ENCODE results near the gene COL5A3. TPM values are rescaled to one million over a fixed set of nuclear protein-coding genes. Genes with fewer than 3 reads are reported as not detected.

Gene COL5A3
- total RNA-seq, 2 experiments from 2014 or later = 0.08 to 0.17 TPM

DNA sequence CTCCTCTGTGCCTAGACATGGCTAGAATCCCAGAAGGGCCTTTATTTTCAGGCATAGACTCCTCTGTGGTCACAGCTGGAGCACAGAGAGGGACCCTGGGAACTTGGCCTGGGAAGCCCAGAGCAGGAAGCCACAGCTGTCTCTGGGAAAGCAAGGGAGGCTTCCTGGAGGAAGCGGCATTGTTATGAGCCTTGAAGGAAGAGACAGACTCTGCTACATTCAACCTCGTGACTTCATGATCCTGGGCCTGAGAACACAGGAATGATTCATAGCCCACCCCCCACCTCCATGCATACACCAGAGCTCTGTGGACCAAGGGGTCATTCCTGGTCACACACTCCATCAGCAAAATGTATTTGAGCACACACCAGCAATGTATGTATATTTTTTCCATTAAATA lies 11.6 kb upstream of the COL5A3 start:
- DNase-seq (no peak), ATAC-seq (ENCODE audit: low read depth) (no peak)
- Mint-ChIP-seq H3K4me3 (no peak overlapping the region), H3K27ac (no peak overlapping the region), H3K27me3 (peaks cover 15% of the 10 kb centered on the region), H3K4me1 (no peaks in the 10 kb centered on the region), H3K9me3 (no peaks in the 10 kb centered on the region), H3K36me3 (no peaks in the 10 kb centered on the region)
- POLR2A ChIA-PET = no interaction called here

DNA sequence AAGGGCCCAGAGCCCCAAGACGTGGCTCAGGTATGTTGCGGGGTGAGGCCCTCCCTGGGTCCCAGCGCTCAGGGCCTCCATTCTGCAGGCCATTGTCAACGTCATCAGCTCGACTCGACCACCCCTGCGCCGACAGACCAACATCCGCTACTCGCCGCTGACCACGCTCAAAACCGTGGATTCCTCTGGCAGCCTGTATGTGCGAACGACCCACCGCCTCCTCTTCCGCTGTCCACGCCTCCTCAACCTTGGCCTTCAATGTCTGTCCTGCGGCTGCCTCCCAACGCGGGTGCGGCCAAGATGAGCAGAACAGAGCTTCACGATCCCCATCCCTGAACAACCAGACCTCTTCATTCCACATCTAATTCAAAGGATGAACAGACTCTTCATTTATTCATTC lies 11.1 kb upstream of the COL5A3 start:
- ATAC-seq (ENCODE audit: low read depth) (no peak), DNase-seq (no peak)
- no peak overlapping the region for H3K4me3 Mint-ChIP-seq
- POLR2A ChIA-PET = no interaction called here
- H3K9me3 Mint-ChIP-seq = no peaks in the 10 kb centered on the region
- H3K27ac Mint-ChIP-seq = peak overlapping the region; percentile 9
- no peaks in the 10 kb centered on the region for H3K4me1 Mint-ChIP-seq
- H3K27me3 Mint-ChIP-seq = peaks cover 11% of the 10 kb centered on the region
- H3K36me3 Mint-ChIP-seq = no peaks in the 10 kb centered on the region

- ATAC-seq (ENCODE audit: low read depth) = no peak
- H3K36me3 Mint-ChIP-seq = no peaks in the 10 kb centered on the region
- H3K9me3 Mint-ChIP-seq = no peaks in the 10 kb centered on the region
- no peaks in the 10 kb centered on the region for H3K4me1 Mint-ChIP-seq
- no peak overlapping the region for H3K27ac Mint-ChIP-seq
- no peak for DNase-seq
- no peak overlapping the region for H3K4me3 Mint-ChIP-seq
- peaks cover 11% of the 10 kb centered on the region for H3K27me3 Mint-ChIP-seq
- POLR2A ChIA-PET = no interaction called here
Observed at GRCh38 chr19:10020851-10021250, 10.5 kb upstream of the COL5A3 start.

- Mint-ChIP-seq H3K27me3 (peaks cover 1% of the 10 kb centered on the region), H3K9me3 (no peaks in the 10 kb centered on the region), H3K36me3 (no peaks in the 10 kb centered on the region), H3K27ac (no peak overlapping the region), H3K4me1 (no peaks in the 10 kb centered on the region), H3K4me3 (no peak overlapping the region)
- DNase-seq = no peak
- POLR2A ChIA-PET = no interaction called here
- no peak for ATAC-seq (ENCODE audit: low read depth)
Observed at GRCh38 chr19:10019246-10019645, 8.9 kb upstream of the COL5A3 start.

DNA sequence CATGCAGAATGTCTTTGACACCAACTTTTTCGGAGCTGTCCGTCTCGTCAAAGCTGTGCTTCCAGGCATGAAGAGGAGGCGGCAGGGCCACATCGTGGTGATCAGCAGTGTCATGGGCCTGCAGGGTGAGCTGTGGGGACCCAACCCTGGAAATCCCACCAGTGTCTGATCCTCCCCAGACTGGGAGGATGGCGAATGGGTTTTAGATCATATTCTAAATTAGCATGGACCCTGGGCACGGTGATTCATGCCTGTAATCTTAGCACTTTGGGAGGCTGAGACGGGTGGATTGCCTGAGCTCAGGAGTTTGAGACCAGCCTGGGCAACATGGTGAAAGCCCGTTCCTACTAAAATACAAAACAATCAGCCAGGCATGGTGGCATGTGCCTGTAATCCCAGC lies 8.5 kb upstream of the COL5A3 start:
- Mint-ChIP-seq H3K4me1 (no peaks in the 10 kb centered on the region), H3K27me3 (no peaks in the 10 kb centered on the region), H3K36me3 (no peaks in the 10 kb centered on the region), H3K4me3 (no peak overlapping the region), H3K9me3 (no peaks in the 10 kb centered on the region), H3K27ac (no peak overlapping the region)
- POLR2A ChIA-PET = no interaction called here
- DNase-seq (no peak), ATAC-seq (ENCODE audit: low read depth) (no peak)

GRCh38 chr19:10018263-10018662 lies 8.0 kb upstream of the COL5A3 start:
- ATAC-seq (ENCODE audit: low read depth) = no peak
- Mint-ChIP-seq H3K27me3 (peaks cover 2% of the 10 kb centered on the region), H3K4me1 (no peaks in the 10 kb centered on the region), H3K9me3 (no peaks in the 10 kb centered on the region), H3K27ac (no peak overlapping the region), H3K36me3 (no peaks in the 10 kb centered on the region), H3K4me3 (no peak overlapping the region)
- no peak for DNase-seq
- POLR2A ChIA-PET = no interaction called here

DNA sequence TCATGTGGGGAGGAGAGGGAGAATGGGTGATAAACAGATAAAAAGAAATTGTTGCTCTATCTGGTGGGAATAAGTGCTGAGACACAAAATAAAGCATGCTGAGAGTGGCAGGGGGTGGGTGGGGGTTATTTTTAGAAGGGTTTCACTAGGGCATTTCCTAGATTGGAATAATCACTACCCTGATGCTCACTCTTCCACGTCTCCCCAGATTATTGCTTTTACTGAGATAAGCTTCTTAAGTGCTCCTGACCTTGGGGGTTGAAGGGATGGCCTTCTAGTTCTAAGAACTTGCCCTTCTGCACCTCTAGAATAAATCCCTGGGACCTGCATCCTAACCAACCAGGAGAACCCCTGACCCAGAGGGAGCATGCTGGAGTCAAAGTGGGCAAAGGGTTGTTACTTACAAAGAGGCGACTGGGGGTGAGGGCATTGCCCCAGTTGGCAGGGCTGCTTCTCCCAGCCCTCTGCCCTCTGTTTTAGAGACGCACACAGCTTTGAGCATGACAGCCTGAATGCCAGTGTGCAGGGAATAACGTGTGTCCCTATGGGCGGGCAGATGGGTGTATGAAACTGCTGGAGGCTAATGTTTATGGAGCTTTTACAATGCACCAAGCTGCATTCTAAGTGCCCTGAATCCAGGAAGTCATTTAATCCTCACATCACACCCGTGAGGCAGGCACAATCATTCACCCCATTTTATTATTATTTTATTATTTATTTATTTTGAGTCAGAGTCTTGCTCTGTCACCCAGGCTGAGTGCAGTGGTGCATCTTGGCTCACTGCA lies 3.7 kb upstream of the COL5A3 start:
- Mint-ChIP-seq H3K27me3 (peaks cover 26% of the 10 kb centered on the region), H3K4me1 (peaks cover 4% of the 10 kb centered on the region), H3K9me3 (no peaks in the 10 kb centered on the region), H3K4me3 (no peak overlapping the region), H3K27ac (no peak overlapping the region), H3K36me3 (no peaks in the 10 kb centered on the region)
- POLR2A ChIA-PET = no interaction called here
- ATAC-seq (ENCODE audit: low read depth) (no peak), DNase-seq (no peak)

DNA sequence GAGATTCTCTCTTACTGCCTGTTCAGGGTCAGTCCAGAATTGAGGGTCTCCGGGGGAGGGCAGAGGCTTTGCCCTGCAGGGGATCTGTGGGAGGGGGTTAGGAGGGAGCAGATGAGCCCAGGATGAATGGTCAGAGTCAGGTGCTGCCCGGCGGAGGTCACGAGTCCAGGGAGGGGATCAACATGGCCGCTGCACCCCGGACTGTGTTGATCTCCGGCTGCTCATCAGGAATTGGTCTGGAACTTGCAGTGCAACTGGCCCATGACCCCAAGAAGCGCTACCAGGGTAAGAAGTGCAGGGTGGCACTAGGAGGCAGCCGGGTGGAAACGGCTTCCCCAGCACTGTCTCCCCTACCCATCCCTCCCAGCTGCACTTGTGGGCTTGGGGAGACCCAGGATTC lies 3.0 kb upstream of the COL5A3 start, which contains the start of gene RDH8:
RDH8 (plus strand) TSS at position 168 of the 400 bp plus-strand sequence; CDS start at position 183, 15 bp downstream.
- no peaks in the 10 kb centered on the region for H3K36me3 Mint-ChIP-seq
- ATAC-seq (ENCODE audit: low read depth) (no peak), DNase-seq (no peak)
- no peak within 1 kb of the TSS for H3K4me3 Mint-ChIP-seq
- no peaks in the 10 kb centered on the region for H3K9me3 Mint-ChIP-seq
- H3K4me1 Mint-ChIP-seq = peaks cover 4% of the 10 kb centered on the region
- peaks cover 33% of the 10 kb centered on the region for H3K27me3 Mint-ChIP-seq
- H3K27ac Mint-ChIP-seq = no peak within 1 kb of the TSS
- POLR2A ChIA-PET = no interaction called here

DNA sequence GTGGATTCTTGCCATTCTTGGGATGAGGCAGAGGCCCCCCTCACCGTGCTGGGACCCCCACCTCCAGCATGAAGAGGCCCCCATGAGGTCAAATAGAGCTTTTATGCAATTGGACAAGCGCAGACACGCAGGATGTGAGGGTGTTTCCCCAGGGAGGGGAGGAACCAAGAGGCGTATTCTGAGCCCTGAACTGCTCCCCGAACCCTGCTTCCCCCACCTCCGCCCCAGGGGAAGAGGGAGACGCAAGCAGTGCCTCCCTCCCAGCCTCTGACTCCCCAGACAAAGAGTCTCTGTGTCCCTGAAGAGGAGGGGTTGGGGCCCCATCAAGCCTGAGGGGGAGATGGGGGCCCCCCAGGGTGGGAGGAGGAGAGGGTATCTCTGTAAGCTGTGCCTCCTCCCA lies 1.7 kb upstream of the COL5A3 start:
- no peaks in the 10 kb centered on the region for H3K36me3 Mint-ChIP-seq
- no peak overlapping the region for H3K27ac Mint-ChIP-seq
- peaks cover 41% of the 10 kb centered on the region for H3K27me3 Mint-ChIP-seq
- POLR2A ChIA-PET = no interaction called here
- H3K4me1 Mint-ChIP-seq = peaks cover 4% of the 10 kb centered on the region
- ATAC-seq (ENCODE audit: low read depth) = no peak
- no peak for DNase-seq
- H3K4me3 Mint-ChIP-seq = no peak overlapping the region
- peaks cover 1% of the 10 kb centered on the region for H3K9me3 Mint-ChIP-seq

GRCh38 chr19:10010939-10011338 lies 635 bp upstream of the COL5A3 start:
- Mint-ChIP-seq H3K36me3 (no peaks in the 10 kb centered on the region), H3K9me3 (peaks cover 1% of the 10 kb centered on the region), H3K27me3 (peaks cover 42% of the 10 kb centered on the region), H3K4me3 (no peak overlapping the region), H3K4me1 (peaks cover 7% of the 10 kb centered on the region), H3K27ac (no peak overlapping the region)
- POLR2A ChIA-PET = interaction anchor here (0.5 kb wide), 1 partner anchor 326 kb away, joined by 3 read pairs; no protein-coding TSS in a partner anchor
- DNase-seq (no peak), ATAC-seq (ENCODE audit: low read depth) (no peak)

- no peaks in the 10 kb centered on the region for H3K36me3 Mint-ChIP-seq
- ATAC-seq (ENCODE audit: low read depth) (no peak), DNase-seq (no peak)
- POLR2A ChIA-PET = interaction anchor here (0.6 kb wide), 1 partner anchor 10 kb away, joined by 3 read pairs; no protein-coding TSS in a partner anchor
- H3K27ac Mint-ChIP-seq = no peak overlapping the region
- no peak overlapping the region for H3K4me3 Mint-ChIP-seq
- peaks cover 2% of the 10 kb centered on the region for H3K9me3 Mint-ChIP-seq
- peaks cover 42% of the 10 kb centered on the region for H3K27me3 Mint-ChIP-seq
- H3K4me1 Mint-ChIP-seq = peaks cover 7% of the 10 kb centered on the region
Observed at GRCh38 chr19:10009714-10010224, 535 bp downstream of the COL5A3 start.

- no peak for DNase-seq
- H3K27ac Mint-ChIP-seq = no peak overlapping the region
- H3K27me3 Mint-ChIP-seq = peaks cover 40% of the 10 kb centered on the region
- peaks cover 11% of the 10 kb centered on the region for H3K4me1 Mint-ChIP-seq
- no peaks in the 10 kb centered on the region for H3K36me3 Mint-ChIP-seq
- POLR2A ChIA-PET = interaction anchor here (0.6 kb wide), 1 partner anchor 1604 kb away, joined by 5 read pairs; no protein-coding TSS in a partner anchor
- peaks cover 4% of the 10 kb centered on the region for H3K9me3 Mint-ChIP-seq
- no peak for ATAC-seq (ENCODE audit: low read depth)
- H3K4me3 Mint-ChIP-seq = no peak overlapping the region
Observed at GRCh38 chr19:10008184-10008765, 2.0 kb downstream of the COL5A3 start.

GRCh38 chr19:10007371-10008183 lies 2.7 kb downstream of the COL5A3 start:
- peaks cover 13% of the 10 kb centered on the region for H3K4me1 Mint-ChIP-seq
- POLR2A ChIA-PET = no interaction called here
- no peaks in the 10 kb centered on the region for H3K36me3 Mint-ChIP-seq
- DNase-seq (no peak), ATAC-seq (ENCODE audit: low read depth) (no peak)
- H3K9me3 Mint-ChIP-seq = peaks cover 4% of the 10 kb centered on the region
- H3K27ac Mint-ChIP-seq = no peak overlapping the region
- H3K27me3 Mint-ChIP-seq = peaks cover 43% of the 10 kb centered on the region
- H3K4me3 Mint-ChIP-seq = no peak overlapping the region

All from activated naive CD8-positive, alpha-beta T cell treated with anti-CD3 and anti-CD28 coated beads, Interleukin-2, amount 10 ng/mL, durations not matched to agents 7 days and 5 days (primary cell).